HepG2 (cell line): ENCODE results near the gene IMPDH2. TPM values are rescaled to one million over a fixed set of nuclear protein-coding genes. Genes with fewer than 3 reads are reported as not detected.

Experiments
- ATAC-seq: fragments of 200-7000 bp; cut with Tn5 transposase; 3 replicates; pipeline ENCODE4 v1.9.1; 2020; ENCODE audit warnings: mild to moderate bottlenecking, moderate library complexity
- BruUV-seq: library from RNA; stranded (reverse); fragments of 400-500 nt; replicated peaks from 2 replicates; lab custom pipeline; 2021; lab: Mats Ljungman, UMichigan
- CTCF ChIA-PET: fragments of 300-600 bp; formaldehyde crosslinking; extraction: SDS; loops from one replicate; lab custom pipeline; 2021; ENCODE audit warnings: low total read pairs, inconsistent platforms, low intra/inter-chr PET ratio; lab: Yijun Ruan, JAX
- POLR2A ChIA-PET: fragments of 350-600 bp; sonication (Branson Sonifier 250); formaldehyde crosslinking; loops from one replicate; lab custom pipeline; 2020; ENCODE audit warnings: antibody characterized with exemption, inconsistent platforms; lab: Yijun Ruan, JAX
- DNase-seq: peaks from one replicate; pipeline ENCODE4 v3.0.0-alpha.2; 2015; ENCODE audit warnings: low spot score
- FAIRE-seq: peaks from 3 replicates; lab custom pipeline; 2011; peaks lifted over from hg19 to GRCh38; lab: Jason Lieb, UNC
- H2AFZ ChIP-seq: one replicate; pipeline ENCODE4 v1.6.1; 2011; ENCODE audit warnings: low read length, inconsistent platforms
- H3K27ac ChIP-seq: fragments of 300-600 bp; 3 replicates; pipeline ENCODE4 v1.8.0; 2011; ENCODE audit warnings: mixed run types, mild to moderate bottlenecking, mixed read lengths, low read length, inconsistent platforms; ENCODE audit not compliant: insufficient read depth; ENCODE audit errors: extremely low read length
- H3K27me3 ChIP-seq, 2 experiments: fragments of 200-600 bp in 1 of 2; 2 replicates in 1 of 2; 3 replicates in 1 of 2; pipeline versions ENCODE4 v1.6.0 to v1.8.0; 2011; ENCODE audit warnings: low read length in 2 of 2, mild to moderate bottlenecking in 2 of 2, moderate library complexity in 2 of 2, inconsistent platforms in 1 of 2; ENCODE audit not compliant: insufficient read depth in 2 of 2, control insufficient read depth in 1 of 2
- H3K36me3 ChIP-seq, 2 experiments: fragments of 200-600 bp in 1 of 2; replicated peaks in 1 of 2; 2 replicates in 1 of 2; 3 replicates in 1 of 2; pipeline versions ENCODE4 v1.5.1 to v1.8.0; 2011; ENCODE audit warnings: low read length in 2 of 2, inconsistent platforms in 1 of 2; ENCODE audit not compliant: insufficient read depth in 2 of 2, control insufficient read depth in 1 of 2
- H3K4me1 ChIP-seq: 2 replicates; pipeline ENCODE4 v1.5.1; 2012; ENCODE audit warnings: low read length, inconsistent platforms; ENCODE audit not compliant: insufficient read depth
- H3K4me2 ChIP-seq: 2 replicates; pipeline ENCODE4 v1.6.0; 2011; ENCODE audit warnings: low read depth, low read length, inconsistent platforms
- H3K4me3 ChIP-seq, 3 experiments: fragments of 200-600 bp in 1 of 3; sonication (generic), shearing (Covaris generic) in 1 of 3; replicated peaks in 1 of 3; 2 replicates each; pipeline ENCODE4 v1.5.1; 2011 to 2016; ENCODE audit warnings: low read length in 3 of 3, inconsistent platforms in 2 of 3, low read depth in 2 of 3, mild to moderate bottlenecking in 2 of 3, control low read depth in 1 of 3, mixed read lengths in 1 of 3; ENCODE audit not compliant: insufficient read depth in 1 of 3
- H3K79me2 ChIP-seq: one replicate; pipeline ENCODE4 v1.6.1; 2011; ENCODE audit warnings: low read length, inconsistent platforms; ENCODE audit not compliant: insufficient read depth
- H3K9ac ChIP-seq: 2 replicates; pipeline ENCODE4 v1.6.0; 2011; ENCODE audit warnings: mild to moderate bottlenecking, low read depth, low read length, inconsistent platforms; ENCODE audit not compliant: insufficient read depth
- H3K9me3 ChIP-seq: 2 replicates; pipeline ENCODE4 v1.5.1; 2012; ENCODE audit warnings: mild to moderate bottlenecking, low read length
- H4K20me1 ChIP-seq: 2 replicates; pipeline ENCODE4 v1.6.0; 2011; ENCODE audit warnings: inconsistent platforms, mild to moderate bottlenecking, low read length, moderate library complexity; ENCODE audit not compliant: insufficient read depth
- GZF1 ChIP-seq: sonication (generic); formaldehyde crosslinking; IDR thresholded peaks from 2 replicates; pipeline ENCODE4 v1.5.1; 2020; ENCODE audit warnings: mild to moderate bottlenecking, missing genetic modification reagents
- HDAC1 ChIP-seq: sonication (generic); formaldehyde crosslinking; IDR thresholded peaks from 2 replicates; pipeline ENCODE4 v1.5.1; 2020; ENCODE audit warnings: mild to moderate bottlenecking, missing genetic modification reagents
- HOXA7 ChIP-seq: sonication (generic); formaldehyde crosslinking; IDR thresholded peaks from 2 replicates; pipeline ENCODE4 v1.8.1; 2022; ENCODE audit warnings: mild to moderate bottlenecking, missing genetic modification reagents, moderate library complexity
- JDP2 ChIP-seq: sonication (generic); formaldehyde crosslinking; IDR thresholded peaks from 2 replicates; pipeline ENCODE4 v1.8.1; 2022; ENCODE audit warnings: missing genetic modification reagents, borderline replicate concordance
- MED13 ChIP-seq: sonication (generic); formaldehyde crosslinking; IDR thresholded peaks from 2 replicates; pipeline ENCODE4 v1.5.0; 2020; ENCODE audit warnings: missing genetic modification reagents
- NKX3-1 ChIP-seq: sonication (generic); formaldehyde crosslinking; IDR thresholded peaks from 2 replicates; pipeline ENCODE4 v1.5.0; 2020; ENCODE audit warnings: missing genetic modification reagents
- PITX1 ChIP-seq: sonication (generic); formaldehyde crosslinking; IDR thresholded peaks from 2 replicates; pipeline ENCODE4 v1.5.1; 2020; ENCODE audit warnings: mild to moderate bottlenecking, missing genetic modification reagents
- TEAD2 ChIP-seq: sonication (generic); formaldehyde crosslinking; IDR thresholded peaks from 2 replicates; pipeline ENCODE4 v1.9.0; 2021; ENCODE audit warnings: missing genetic modification reagents
- U2AF2 ChIP-seq: fragments of 200-400 bp; formaldehyde crosslinking; IDR thresholded peaks from 2 replicates; pipeline ENCODE4 v1.6.1; 2017; ENCODE audit warnings: low read depth, mild to moderate bottlenecking, low read length
- ZNF263 ChIP-seq: sonication (generic); formaldehyde crosslinking; IDR thresholded peaks from 2 replicates; pipeline ENCODE4 v1.4.0; 2020; ENCODE audit warnings: missing genetic modification reagents
- ZNF350 ChIP-seq: sonication (generic); formaldehyde crosslinking; IDR thresholded peaks from 2 replicates; pipeline ENCODE4 v1.4.0; 2020; ENCODE audit warnings: mild to moderate bottlenecking, low read depth, missing genetic modification reagents, borderline replicate concordance
- WGBS: methylation state at CpG from one replicate; pipeline ENCODE4 v1.1.6; 2017; ENCODE audit warnings: low lambda C conversion rate; 5-methylcytosine and 5-hydroxymethylcytosine counted together
- in situ Hi-C: cut with HindIII; loops from 2 replicates; pipeline ENCODE4 v1.10.0; 2017; ENCODE audit warnings: low pct_unique_long_range_greater_than_20kb; ENCODE audit not compliant: extremely low pct_ligation_motif_present
- intact Hi-C: fragments of 100-400 bp; cut with micrococcal nuclease; formaldehyde crosslinking; loops from one replicate; pipeline ENCODE4 v1.10.0; 2022; ENCODE audit not compliant: unreplicated experiment
- polyA plus RNA-seq, 8 experiments: library from polyadenylated mRNA; depleted of rRNA in 3 of 8; stranded (reverse) in 7 of 8; unstranded in 1 of 8; fragments of >200 nt; fragmentation: Illumina TruSeq in 4 of 8; extraction: Trizol in 4 of 8; gene quantifications; 2 replicates each; pipeline versions ENCODE4 v1.2.1 to v1.2.3, GENCODE V29; 2011 to 2016; ENCODE audit warnings: low read depth in 4 of 8, missing spikeins in 1 of 8, mixed read lengths in 1 of 8; ENCODE audit not compliant: insufficient read depth in 1 of 8
- total RNA-seq, 5 experiments: library from RNA; depleted of rRNA; stranded (reverse); fragments of >200 nt; fragmentation: Illumina TruSeq; extraction: Trizol; gene quantifications; 2 replicates each; pipeline ENCODE4 v1.2.3, GENCODE V29; 2016; ENCODE audit warnings: low read depth in 1 of 5
- TF ChIP-seq, protein P1 (sequence below): IDR thresholded peaks from 2 replicates; pipeline ENCODE4 v1.6.1; 2016; ENCODE audit warnings: missing genetic modification reagents, missing compliant biosample characterization
- TF ChIP-seq, protein P2 (sequence below): sonication (generic); formaldehyde crosslinking; IDR thresholded peaks from 2 replicates; pipeline ENCODE4 v1.5.0; 2020; ENCODE audit warnings: missing genetic modification reagents
- TF ChIP-seq, protein P3 (sequence below): sonication (generic); formaldehyde crosslinking; IDR thresholded peaks from 2 replicates; pipeline ENCODE4 v1.5.0; 2020; ENCODE audit warnings: missing genetic modification reagents

Gene IMPDH2
- total and polyA plus RNA-seq, 2 of the 13 experiments (the other 11 are each of a cell fraction or from before 2014, with no cell fraction given) = 248 to 260 TPM

DNA sequence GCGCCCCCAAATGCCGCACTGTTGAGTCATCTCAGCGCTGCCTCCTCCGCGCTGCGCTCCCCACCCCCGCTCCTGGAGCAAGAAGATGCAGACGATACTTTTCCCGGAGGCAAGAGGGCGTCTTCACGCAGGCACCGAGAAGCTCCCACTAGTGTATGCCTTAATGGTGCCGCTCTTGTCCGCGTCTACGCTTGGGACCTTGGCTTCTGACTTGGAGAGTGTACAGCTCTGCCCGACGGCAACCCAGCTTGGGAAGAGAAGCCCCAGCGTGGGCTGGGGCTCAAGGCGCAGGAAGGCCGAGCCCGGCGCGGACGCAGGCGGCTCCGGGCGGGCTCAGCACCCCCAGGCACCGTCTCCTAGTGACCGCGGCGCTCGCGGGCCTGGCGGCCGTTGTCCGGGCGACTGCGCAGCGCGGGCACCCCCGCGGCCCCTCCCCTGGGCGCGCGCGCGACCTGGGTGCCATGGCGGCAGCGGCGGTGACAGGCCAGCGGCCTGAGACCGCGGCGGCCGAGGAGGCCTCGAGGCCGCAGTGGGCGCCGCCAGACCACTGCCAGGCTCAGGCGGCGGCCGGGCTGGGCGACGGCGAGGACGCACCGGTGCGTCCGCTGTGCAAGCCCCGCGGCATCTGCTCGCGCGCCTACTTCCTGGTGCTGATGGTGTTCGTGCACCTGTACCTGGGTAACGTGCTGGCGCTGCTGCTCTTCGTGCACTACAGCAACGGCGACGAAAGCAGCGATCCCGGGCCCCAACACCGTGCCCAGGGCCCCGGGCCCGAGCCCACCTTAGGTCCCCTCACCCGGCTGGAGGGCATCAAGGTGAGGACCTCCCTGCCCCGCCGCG, 39.2 kb downstream of the IMPDH2 start, which contains the start of gene P4HTM:
P4HTM (plus strand) TSS at position 446 of the 840 bp plus-strand sequence; CDS start at position 462, 16 bp downstream.
- Histone ChIP-seq H3K9ac (no peak within 1 kb of the TSS), H3K27ac (no peak within 1 kb of the TSS), H2AFZ (no peak within 1 kb of the TSS), H3K27me3 (no peaks in the 10 kb centered on the region), H3K4me3 (no peak within 1 kb of the TSS), H3K79me2 (no peaks in the 10 kb centered on the region), H3K4me2 (no peak within 1 kb of the TSS), H3K36me3 (peaks cover 0 to under 1% of the 10 kb centered on the region in 2 experiments; a peak in 1 of 5 replicates), H4K20me1 (no peaks in the 10 kb centered on the region), H3K4me1 (no peaks in the 10 kb centered on the region), H3K9me3 (no peaks in the 10 kb centered on the region)
- FAIRE-seq (no peak), DNase-seq (no peak), ATAC-seq (no peak)
- intact Hi-C loops (loop anchor here (5.0 kb wide), 1 partner anchor 167 kb away; no protein-coding TSS in a partner anchor), in situ Hi-C loops (no loop called here)
- TF ChIP-seq, protein P1, sequence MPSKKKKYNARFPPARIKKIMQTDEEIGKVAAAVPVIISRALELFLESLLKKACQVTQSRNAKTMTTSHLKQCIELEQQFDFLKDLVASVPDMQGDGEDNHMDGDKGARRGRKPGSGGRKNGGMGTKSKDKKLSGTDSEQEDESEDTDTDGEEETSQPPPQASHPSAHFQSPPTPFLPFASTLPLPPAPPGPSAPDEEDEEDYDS (CRISPR knock-in tag) = no peak
- no peak for TF ChIP-seq HOXA7 (CRISPR knock-in tag)
- no peak for TF ChIP-seq PITX1
- no peak for TF ChIP-seq GZF1 (CRISPR knock-in tag)
- TF ChIP-seq TEAD2 (CRISPR knock-in tag) = no peak
- TF ChIP-seq ZNF350 (CRISPR knock-in tag) = no peak
- TF ChIP-seq, protein P2, sequence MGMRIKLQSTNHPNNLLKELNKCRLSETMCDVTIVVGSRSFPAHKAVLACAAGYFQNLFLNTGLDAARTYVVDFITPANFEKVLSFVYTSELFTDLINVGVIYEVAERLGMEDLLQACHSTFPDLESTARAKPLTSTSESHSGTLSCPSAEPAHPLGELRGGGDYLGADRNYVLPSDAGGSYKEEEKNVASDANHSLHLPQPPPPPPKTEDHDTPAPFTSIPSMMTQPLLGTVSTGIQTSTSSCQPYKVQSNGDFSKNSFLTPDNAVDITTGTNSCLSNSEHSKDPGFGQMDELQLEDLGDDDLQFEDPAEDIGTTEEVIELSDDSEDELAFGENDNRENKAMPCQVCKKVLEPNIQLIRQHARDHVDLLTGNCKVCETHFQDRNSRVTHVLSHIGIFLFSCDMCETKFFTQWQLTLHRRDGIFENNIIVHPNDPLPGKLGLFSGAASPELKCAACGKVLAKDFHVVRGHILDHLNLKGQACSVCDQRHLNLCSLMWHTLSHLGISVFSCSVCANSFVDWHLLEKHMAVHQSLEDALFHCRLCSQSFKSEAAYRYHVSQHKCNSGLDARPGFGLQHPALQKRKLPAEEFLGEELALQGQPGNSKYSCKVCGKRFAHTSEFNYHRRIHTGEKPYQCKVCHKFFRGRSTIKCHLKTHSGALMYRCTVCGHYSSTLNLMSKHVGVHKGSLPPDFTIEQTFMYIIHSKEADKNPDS = no peak
- TF ChIP-seq NKX3-1 (CRISPR knock-in tag) = no peak
- TF ChIP-seq MED13 (CRISPR knock-in tag) = no peak
- no peak for TF ChIP-seq HDAC1 (CRISPR knock-in tag)
- TF ChIP-seq ZNF263 = no peak
- TF ChIP-seq U2AF2 = no peak
- no peak for TF ChIP-seq JDP2 (CRISPR knock-in tag)
- TF ChIP-seq, protein P3, sequence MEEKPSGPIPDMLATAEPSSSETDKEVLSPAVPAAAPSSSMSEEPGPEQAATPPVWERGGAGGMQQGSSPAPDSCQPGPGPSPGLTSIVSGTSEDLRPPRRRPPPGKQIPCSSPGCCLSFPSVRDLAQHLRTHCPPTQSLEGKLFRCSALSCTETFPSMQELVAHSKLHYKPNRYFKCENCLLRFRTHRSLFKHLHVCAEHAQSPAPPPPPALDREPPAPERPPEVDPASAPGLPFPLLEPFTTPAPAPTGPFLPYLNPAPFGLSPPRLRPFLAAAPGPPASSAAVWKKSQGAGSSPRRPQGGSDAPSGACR (CRISPR knock-in tag) = no peak
- 97% methylated on average over 38 of the region's 91 CpGs for WGBS
- ChIA-PET POLR2A (no interaction called here), CTCF (no interaction called here)
- BruUV-seq = no TSS peak
